C4-2B (cell line): ENCODE results near the gene PAQR4.

Experiments used
- ZFX ChIP-seq: fragments of 450-650 bp; IDR thresholded peaks from 2 replicates; pipeline ENCODE4 v1.6.1; 2017
- TF ChIP-seq, protein P1 (sequence below): fragments of 450-650 bp; conservative IDR thresholded peaks from 2 replicates; pipeline ENCODE4 v1.5.1; 2017; ENCODE audit warnings: mild to moderate bottlenecking

DNA sequence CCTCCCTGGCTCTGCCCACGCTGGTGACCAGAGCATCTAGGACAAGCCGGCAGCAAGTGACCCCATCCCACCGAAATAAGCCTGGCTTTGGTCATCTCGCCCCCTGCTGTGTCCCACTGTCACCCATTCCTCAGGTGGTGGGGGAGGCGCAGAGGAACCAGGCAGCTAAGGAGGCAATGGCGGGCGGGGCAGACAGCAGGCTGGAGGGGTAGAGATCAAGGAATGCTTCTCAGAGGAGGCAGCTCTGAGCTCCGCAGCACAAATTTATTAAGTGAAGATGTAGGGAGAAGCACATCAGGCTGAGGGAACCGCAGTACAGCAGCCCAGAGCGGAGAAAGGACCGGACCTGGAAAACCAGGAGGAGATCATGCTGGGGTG is 12.6 kb upstream of the PAQR4 start:
- TF ChIP-seq, protein P1, sequence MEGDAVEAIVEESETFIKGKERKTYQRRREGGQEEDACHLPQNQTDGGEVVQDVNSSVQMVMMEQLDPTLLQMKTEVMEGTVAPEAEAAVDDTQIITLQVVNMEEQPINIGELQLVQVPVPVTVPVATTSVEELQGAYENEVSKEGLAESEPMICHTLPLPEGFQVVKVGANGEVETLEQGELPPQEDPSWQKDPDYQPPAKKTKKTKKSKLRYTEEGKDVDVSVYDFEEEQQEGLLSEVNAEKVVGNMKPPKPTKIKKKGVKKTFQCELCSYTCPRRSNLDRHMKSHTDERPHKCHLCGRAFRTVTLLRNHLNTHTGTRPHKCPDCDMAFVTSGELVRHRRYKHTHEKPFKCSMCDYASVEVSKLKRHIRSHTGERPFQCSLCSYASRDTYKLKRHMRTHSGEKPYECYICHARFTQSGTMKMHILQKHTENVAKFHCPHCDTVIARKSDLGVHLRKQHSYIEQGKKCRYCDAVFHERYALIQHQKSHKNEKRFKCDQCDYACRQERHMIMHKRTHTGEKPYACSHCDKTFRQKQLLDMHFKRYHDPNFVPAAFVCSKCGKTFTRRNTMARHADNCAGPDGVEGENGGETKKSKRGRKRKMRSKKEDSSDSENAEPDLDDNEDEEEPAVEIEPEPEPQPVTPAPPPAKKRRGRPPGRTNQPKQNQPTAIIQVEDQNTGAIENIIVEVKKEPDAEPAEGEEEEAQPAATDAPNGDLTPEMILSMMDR, result no peak
- TF ChIP-seq ZFX, result no peak
